BE2C (cell line): Measurements from ENCODE around the gene STK32C.

Source experiments
- DNase-seq: peaks from one replicate; pipeline ENCODE4 v3.0.0-alpha.2; 2020
- H3K27me3 ChIP-seq: fragments of 250-450 bp; sonication (Bioruptor Pico); 2 replicates; pipeline ENCODE4 v1.5.1; 2020; ENCODE audit warnings: mild to moderate bottlenecking
- H3K36me3 ChIP-seq: fragments of 250-450 bp; sonication (Bioruptor Pico); 2 replicates; pipeline ENCODE4 v1.5.1; 2020; ENCODE audit warnings: mild to moderate bottlenecking
- H3K4me1 ChIP-seq: fragments of 250-450 bp; sonication (Bioruptor Pico); 2 replicates; pipeline ENCODE4 v1.5.1; 2020
- H3K4me3 ChIP-seq: 2 replicates; pipeline ENCODE4 v1.5.1; 2011; ENCODE audit warnings: low read depth, low read length
- H3K9me3 ChIP-seq: fragments of 250-450 bp; sonication (Bioruptor Pico); 2 replicates; pipeline ENCODE4 v1.5.1; 2020
- TF ChIP-seq, protein P1 (sequence below): IDR thresholded peaks from 2 replicates; pipeline ENCODE4 v1.5.1; 2012; ENCODE audit warnings: mild to moderate bottlenecking, low read depth, low read length

Gene STK32C

DNA sequence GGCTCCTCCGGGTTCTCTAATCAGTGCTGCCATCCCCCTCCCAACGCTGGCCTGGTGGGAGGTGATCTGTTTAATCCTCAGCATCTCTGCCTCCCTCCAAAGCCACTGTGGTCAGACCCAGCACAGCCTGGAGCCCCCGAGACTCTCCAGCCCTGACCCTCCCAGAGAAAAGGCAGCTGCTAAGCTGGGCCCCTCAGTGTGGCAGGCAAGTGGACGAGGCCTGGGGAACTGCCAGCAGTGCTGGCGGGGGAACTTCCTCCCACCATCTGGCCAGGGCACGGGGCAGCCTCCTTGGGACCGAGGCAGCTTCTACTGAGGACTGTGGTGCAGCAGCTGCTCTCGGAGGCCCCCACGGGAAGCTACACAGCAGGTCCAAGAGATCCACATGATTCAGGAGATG, 69.9 kb downstream of the STK32C start:
- Histone ChIP-seq H3K4me1 (no peaks in the 10 kb centered on the region; the same call in 1 of the 2 replicates), H3K9me3 (no peaks in the 10 kb centered on the region), H3K36me3 (no peaks in the 10 kb centered on the region), H3K27me3 (no peaks in the 10 kb centered on the region), H3K4me3 (no peak overlapping the region)
- TF ChIP-seq, protein P1, sequence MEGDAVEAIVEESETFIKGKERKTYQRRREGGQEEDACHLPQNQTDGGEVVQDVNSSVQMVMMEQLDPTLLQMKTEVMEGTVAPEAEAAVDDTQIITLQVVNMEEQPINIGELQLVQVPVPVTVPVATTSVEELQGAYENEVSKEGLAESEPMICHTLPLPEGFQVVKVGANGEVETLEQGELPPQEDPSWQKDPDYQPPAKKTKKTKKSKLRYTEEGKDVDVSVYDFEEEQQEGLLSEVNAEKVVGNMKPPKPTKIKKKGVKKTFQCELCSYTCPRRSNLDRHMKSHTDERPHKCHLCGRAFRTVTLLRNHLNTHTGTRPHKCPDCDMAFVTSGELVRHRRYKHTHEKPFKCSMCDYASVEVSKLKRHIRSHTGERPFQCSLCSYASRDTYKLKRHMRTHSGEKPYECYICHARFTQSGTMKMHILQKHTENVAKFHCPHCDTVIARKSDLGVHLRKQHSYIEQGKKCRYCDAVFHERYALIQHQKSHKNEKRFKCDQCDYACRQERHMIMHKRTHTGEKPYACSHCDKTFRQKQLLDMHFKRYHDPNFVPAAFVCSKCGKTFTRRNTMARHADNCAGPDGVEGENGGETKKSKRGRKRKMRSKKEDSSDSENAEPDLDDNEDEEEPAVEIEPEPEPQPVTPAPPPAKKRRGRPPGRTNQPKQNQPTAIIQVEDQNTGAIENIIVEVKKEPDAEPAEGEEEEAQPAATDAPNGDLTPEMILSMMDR, result no peak
- no peak for DNase-seq

DNA sequence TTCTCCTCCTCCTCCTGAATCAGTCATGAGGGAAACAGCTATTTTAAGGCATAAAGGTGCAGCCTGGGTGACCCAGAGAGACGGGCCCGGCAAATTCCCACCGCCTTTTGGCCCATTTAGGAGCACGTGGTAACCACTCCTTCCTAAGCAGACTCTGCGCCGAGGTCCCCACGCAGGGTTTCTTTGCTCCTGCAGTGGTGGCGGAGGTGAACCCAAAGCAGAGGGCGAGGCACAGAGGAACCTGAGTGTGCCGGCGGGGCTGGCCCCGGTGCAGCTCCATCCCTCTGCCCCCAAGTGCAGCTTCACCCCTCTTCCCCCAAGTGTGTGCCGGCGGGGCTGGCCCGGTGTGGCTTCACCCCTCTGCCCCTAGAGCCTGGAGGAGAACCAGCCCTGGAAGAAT, 70.4 kb downstream of the STK32C start:
- Histone ChIP-seq H3K27me3 (no peaks in the 10 kb centered on the region), H3K4me3 (no peak overlapping the region), H3K4me1 (no peaks in the 10 kb centered on the region; the same call in 1 of the 2 replicates), H3K9me3 (no peaks in the 10 kb centered on the region), H3K36me3 (no peaks in the 10 kb centered on the region)
- no peak for DNase-seq
- TF ChIP-seq, protein P1, result no peak

DNA sequence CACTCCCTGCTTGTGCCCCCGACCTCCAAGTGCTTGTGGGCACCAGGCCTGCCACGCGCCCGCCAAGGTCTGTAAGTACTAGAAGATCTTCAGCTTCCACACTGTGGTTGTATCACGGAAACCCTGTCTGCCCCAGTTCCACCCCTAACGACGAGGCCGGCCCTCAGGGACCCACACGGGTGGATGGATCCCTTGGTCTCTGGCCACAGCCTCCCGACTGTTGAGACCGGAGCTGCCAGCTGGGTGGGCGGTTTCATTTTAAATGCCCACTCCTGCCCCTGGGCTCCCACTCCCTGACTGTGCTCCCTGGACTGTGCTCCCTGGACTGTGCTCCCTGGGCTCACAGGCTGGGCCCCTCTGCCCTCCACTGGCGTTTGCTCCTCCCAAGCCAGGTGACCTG, 70.9 kb downstream of the STK32C start:
- H3K9me3 ChIP-seq, result no peaks in the 10 kb centered on the region
- DNase-seq, result no peak
- no peak overlapping the region for H3K4me3 ChIP-seq
- no peaks in the 10 kb centered on the region; the same call in 1 of the 2 replicates for H3K4me1 ChIP-seq
- H3K27me3 ChIP-seq, result no peaks in the 10 kb centered on the region
- TF ChIP-seq, protein P1, result no peak
- H3K36me3 ChIP-seq, result no peaks in the 10 kb centered on the region

DNA sequence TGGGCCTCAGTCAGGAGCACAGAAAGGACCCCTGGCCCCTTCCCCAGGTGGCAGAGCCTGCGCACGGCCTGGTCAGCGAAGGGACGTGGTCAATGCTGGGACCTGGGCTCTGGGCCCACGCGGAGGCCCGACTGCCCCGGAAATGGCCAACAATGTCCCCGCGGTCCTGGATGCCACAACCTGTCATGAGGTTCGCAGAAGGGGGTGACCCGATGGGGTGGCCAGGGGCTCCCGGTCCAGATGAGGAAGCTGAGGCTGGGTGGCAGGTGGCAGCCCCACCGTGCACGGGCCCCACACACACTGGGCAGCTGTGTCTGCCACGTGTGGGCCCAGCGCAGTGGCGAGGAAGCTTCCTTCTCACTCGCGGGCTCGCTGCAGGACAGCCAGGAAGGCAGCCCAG, 71.6 kb downstream of the STK32C start:
- no peak for DNase-seq
- Histone ChIP-seq H3K36me3 (no peaks in the 10 kb centered on the region), H3K4me1 (no peaks in the 10 kb centered on the region; the same call in 1 of the 2 replicates), H3K27me3 (no peaks in the 10 kb centered on the region), H3K4me3 (no peak overlapping the region), H3K9me3 (no peaks in the 10 kb centered on the region)
- TF ChIP-seq, protein P1, result no peak

DNA sequence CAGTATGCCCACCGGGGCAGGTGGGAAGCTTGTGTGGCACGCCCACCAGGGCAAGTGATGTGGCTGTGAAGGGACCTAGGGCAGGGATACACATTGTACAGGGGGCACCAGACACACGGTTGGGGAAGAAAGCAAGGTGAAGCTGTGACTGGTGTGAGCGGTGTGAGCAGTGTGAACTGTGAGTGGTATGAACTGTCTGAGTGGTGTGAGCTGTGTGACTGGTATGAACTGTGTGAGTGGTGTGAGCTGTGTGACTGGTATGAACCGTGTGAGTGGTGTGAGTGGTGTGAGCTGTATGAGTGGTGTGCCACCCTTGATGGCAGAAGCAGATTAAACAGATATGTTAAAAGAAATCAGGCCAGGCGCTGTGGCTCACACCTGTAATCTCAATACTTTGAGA, 72.9 kb downstream of the STK32C start:
- Histone ChIP-seq H3K27me3 (no peaks in the 10 kb centered on the region), H3K4me1 (no peaks in the 10 kb centered on the region; the same call in 1 of the 2 replicates), H3K36me3 (no peaks in the 10 kb centered on the region), H3K4me3 (no peak overlapping the region), H3K9me3 (no peaks in the 10 kb centered on the region)
- DNase-seq, result no peak
- TF ChIP-seq, protein P1, result no peak

DNA sequence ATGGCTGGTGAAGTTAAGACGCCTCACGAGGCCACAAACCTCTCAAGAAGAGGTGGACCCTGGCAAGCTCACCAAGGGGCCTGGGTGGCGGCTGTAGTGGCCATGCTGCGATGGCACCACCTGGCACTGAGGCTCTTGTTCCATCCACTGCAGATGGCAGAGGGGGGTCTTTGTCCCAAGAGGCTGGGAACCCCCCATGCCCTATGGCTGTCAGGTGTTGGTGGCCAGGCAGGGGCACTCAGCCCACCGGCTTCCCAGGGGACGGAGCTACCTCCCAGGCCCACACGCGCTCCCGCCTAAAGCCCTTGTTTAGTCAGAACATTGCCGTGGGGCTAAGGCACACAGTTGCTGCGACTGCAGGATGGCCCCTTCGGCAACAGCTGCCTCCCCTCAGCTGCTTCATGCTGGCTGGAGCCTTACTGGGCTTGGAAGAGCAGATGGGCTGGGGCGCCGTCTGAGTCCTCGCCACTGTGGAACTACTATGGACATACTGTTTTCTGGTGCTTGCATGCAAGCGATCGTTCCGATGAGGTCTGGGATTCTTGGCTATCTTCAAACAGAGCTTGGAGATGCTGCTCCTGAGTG, 74.2 kb downstream of the STK32C start:
- H3K36me3 ChIP-seq, result no peaks in the 10 kb centered on the region
- H3K9me3 ChIP-seq, result no peaks in the 10 kb centered on the region
- TF ChIP-seq, protein P1, result no peak
- H3K27me3 ChIP-seq, result no peaks in the 10 kb centered on the region
- no peak for DNase-seq
- H3K4me1 ChIP-seq, result no peaks in the 10 kb centered on the region
- H3K4me3 ChIP-seq, result no peak overlapping the region
